GM23248 (cell line): ENCODE results near the gene FOSL1.

ENCODE experiments used
- EZH2 ChIP-seq: fragments of 200-600 bp; sonication (generic); IDR thresholded peaks from 2 replicates; pipeline ENCODE4 v1.6.1; 2018; ENCODE audit warnings: antibody characterized with exemption, mild to moderate bottlenecking; ENCODE audit not compliant: insufficient read depth, poor library complexity, severe bottlenecking
- EZH2phosphoT487 ChIP-seq: fragments of 200-600 bp; sonication (generic); IDR thresholded peaks from 2 replicates; pipeline ENCODE4 v1.6.1; 2018; ENCODE audit warnings: antibody characterized with exemption, moderate library complexity, mild to moderate bottlenecking, low read depth; ENCODE audit not compliant: insufficient read depth

DNA sequence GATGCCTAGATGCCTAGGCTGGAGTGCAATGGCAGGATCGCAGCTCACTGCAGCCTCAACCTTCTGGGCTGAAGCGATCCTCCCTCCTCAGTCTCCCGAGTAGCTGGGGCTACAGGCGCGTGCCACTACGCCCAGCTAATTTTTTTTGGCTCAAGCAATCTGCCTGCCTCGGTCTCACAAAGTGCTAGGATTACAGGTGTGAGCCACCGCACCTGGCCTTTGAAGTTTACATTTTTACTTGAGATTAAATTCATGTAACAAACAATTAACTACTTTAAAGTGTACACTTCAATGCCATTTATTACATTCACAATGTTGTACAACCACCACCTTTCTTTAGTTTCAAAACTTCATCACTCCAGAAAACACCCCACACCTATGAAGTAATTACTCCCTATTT lies 3.5 kb upstream of the FOSL1 start:
- no peak for TF ChIP-seq EZH2phosphoT487
- TF ChIP-seq EZH2: no peak
